ENCODE data around the gene THSD4.

Gene THSD4

DNA sequence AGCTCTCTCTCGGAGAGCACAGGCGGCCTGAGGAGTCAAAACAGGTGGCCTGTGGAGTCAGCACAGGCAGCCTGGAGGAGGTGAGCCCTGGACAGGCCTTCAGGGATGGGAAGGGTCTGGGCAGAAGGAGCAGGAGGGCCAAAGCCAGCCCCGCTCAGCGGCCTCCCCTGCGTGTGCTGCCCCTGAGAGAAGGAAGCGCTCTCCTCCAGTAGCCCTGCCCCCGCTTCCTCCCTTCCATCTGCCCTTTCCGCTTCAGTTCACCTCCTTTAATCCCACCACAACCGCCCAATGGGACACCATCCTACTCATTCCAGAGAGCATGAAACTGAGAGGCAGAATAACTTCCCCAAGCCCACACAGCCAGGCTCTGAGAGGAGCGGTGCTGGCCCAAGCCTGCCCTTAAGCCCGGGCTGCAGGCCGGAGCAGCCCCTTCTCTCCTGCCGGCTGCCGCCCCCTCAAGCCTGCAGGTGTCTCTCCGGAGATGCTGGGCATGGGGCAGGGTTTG, 691.9 kb downstream of the THSD4 start:
- no peak for DNase-seq

DNA sequence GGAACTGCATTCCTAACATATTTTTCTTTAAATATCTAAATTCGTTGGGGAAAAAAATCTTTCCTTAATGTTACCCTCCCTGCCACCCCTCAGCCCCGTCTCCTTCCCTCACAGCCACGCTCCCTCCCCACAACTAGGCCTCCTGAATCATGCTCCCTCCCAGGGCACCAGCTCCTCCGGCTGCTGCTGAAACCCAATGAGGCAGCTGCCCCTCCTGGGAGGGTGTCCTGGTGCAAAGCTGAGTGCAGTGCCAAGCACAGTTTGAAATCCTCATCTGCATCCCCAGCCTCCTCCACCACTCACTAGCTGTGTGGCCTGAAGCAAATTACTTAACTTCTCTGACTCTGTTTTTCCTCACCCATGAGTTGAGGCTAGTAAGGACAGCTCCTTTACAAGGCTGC, 692.4 kb downstream of the THSD4 start:
- no peak for DNase-seq

DNA sequence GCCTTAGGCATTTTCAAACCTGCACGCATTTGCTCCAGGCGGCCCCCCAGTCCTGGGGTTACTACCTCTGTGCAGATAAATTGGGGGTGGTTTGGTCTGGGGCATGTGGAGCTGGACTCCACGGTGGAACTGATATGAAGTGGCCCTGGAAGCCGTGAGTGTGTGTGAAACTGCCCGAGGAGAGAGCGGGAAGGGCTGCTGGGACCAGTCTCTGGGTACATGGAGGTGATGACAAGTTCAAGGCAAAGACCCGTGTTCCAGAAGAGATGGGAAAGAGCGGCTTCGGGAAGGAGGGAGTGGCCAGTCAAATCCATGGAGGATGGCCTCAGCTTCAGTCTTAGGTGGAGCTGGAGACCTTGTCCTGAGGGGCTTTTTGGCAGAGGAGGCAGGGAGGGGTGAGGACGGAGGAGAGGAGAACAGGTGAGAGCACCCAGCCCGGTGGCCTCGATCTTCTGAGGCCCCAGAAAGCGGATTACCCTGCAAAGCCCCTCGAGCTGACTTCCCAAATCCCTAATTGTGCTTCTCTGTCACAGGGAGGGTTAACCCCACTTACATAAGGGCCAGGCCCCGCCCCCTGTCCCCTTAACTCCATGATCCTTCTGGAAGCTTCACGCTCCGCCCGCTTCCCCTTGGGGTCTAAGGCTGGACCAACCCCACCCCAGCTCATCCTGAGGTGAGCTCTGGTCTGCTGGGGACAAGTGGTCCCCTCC, 693.2 kb downstream of the THSD4 start:
- no peak for DNase-seq

DNA sequence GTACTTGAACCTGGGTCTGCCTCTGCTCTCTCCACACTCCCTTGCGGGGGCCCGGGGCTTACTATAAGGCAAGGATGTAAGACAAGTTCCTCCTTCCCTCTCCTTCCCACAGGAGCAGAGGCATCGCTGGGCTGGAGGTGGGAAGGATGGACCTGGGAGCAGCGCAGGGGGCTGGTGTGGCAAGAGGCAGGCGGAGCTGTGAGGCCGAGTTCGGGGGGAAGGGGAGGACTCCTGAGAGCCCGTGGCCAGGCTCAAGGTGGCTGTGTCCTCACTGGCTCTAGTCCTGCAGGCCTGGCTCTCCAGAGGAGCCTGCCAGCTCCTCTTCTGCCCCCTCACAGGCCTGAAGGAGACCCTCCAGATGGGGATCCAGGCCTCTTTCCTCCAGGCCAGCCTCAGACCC, 694.1 kb downstream of the THSD4 start:
- no peak for DNase-seq

DNA sequence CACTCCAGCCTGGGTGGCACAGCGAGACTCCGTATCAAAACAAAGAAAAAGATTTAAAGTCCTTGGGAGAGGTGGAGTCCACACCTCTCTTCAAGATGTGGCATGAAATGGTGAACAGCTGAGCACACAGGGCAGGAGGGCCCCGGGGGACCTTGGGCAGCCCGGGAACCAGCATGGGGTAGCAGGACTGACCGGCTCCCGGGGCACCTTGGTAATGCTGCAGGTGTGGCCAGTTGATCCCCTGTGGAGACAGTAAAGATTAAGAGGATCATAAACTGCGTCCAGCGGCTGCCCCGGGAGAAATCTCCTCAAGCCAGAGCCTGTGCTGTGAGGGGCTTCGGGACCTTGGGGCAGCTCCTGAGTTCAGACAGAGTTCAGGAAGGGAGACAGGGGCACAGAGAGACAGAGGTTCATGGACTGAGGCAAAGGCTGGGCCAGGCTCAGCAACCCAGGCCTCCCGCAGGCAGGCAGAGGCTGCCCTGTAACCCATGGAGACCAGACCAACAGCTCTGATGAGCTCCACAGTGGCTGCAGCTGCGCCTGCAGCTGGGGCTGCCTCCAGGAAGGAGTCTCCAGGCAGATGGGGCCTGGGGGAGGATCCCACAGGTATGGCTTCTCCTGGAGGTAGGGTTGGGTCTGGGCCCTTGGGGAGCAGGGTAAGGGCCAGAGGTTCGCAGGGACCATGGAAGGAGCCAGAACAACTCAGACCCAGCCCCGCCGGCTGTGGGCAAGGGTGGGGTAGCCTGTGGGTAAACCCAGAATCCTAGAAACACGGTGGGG, 695.2 kb downstream of the THSD4 start, which contains the start of gene NR2E3:
TSS of gene NR2E3 (plus strand) at position 299 of the 780 bp plus-strand sequence. CDS start at position 489, 190 bp downstream.
- DNase-seq = no peak

DNA sequence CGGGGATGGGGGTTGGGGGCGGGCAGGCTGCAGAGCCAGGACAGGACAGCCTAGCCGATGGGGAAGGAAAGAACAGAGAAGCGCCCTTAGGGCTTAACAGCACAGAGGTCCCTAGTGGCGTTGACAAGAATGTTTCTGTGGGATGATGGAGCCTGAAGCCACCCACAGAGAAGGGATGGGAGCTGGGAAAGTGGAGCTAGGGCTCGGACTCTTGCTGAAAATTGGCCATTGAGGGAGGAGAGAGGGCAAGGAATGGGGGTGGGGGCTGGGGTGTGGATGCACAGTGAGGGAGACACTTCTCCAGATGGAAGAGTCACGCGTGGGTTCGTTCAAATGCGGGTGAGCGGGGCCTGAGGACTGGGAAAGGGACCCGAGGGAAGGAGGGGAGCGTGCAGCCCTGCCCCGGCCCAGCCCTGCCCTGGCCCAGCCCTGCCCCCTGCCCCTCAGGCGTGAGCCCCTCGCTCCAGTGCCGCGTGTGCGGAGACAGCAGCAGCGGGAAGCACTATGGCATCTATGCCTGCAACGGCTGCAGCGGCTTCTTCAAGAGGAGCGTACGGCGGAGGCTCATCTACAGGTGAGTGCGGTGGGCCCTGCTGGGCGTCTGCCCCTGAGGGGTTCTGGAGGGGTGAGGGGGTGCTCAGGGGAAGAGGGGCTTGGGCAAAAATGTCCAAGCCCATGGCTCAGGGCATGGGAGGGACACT, 695.9 kb downstream of the THSD4 start:
- no peak for DNase-seq

DNA sequence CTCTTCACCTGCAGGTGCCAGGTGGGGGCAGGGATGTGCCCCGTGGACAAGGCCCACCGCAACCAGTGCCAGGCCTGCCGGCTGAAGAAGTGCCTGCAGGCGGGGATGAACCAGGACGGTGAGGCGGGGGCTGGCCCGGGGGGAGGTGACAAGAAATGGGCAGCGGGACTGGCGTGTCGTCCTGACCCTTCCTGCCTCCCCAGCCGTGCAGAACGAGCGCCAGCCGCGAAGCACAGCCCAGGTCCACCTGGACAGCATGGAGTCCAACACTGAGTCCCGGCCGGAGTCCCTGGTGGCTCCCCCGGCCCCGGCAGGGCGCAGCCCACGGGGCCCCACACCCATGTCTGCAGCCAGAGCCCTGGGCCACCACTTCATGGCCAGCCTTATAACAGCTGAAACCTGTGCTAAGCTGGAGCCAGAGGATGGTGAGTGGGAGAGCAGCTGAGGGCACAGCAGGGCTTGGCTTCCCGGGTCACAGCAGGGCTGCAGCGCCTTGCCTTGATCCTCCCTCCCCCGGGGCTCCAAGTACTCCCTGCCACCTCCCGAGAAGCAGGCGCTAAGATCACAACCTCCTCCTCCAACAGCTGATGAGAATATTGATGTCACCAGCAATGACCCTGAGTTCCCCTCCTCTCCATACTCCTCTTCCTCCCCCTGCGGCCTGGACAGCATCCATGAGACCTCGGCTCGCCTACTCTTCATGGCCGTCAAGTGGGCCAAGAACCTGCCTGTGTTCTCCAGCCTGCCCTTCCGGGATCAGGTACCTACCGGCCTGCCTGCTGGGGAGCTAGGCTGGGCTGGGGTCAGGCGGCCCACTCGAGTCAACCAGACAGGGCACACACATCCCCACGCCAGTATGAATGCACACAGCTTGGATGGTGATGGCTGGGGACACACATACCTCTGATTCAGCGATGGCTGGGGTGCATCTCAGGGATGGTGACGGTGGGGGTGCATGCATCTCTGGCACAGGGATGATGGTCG, 696.8 kb downstream of the THSD4 start:
- DNase-seq = no peak

DNA sequence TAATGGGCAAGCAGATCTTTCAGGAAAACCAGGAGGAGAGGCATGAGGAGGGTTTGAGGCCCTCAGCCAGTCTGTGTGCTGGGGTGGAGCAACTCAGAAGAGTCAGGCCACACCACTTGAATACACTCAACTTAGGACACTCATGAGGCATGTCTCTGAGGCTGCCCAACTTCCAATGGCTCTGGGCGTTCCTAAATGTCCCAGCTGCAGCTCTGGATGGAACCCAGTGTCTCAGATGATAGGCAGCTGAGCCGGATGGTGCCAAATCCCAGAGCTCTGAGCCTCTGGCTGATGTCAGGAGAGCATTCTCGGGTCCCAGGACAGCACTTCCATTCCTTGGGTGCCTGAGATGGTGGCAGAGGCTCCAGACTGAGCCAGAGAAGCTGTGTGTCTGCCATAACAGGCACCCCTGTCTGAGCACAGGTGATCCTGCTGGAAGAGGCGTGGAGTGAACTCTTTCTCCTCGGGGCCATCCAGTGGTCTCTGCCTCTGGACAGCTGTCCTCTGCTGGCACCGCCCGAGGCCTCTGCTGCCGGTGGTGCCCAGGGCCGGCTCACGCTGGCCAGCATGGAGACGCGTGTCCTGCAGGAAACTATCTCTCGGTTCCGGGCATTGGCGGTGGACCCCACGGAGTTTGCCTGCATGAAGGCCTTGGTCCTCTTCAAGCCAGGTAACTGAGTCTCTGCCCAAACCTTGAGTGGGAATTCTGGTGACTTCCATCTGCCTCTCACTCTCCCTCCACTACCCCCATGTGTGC, 697.9 kb downstream of the THSD4 start:
- DNase-seq = no peak

DNA sequence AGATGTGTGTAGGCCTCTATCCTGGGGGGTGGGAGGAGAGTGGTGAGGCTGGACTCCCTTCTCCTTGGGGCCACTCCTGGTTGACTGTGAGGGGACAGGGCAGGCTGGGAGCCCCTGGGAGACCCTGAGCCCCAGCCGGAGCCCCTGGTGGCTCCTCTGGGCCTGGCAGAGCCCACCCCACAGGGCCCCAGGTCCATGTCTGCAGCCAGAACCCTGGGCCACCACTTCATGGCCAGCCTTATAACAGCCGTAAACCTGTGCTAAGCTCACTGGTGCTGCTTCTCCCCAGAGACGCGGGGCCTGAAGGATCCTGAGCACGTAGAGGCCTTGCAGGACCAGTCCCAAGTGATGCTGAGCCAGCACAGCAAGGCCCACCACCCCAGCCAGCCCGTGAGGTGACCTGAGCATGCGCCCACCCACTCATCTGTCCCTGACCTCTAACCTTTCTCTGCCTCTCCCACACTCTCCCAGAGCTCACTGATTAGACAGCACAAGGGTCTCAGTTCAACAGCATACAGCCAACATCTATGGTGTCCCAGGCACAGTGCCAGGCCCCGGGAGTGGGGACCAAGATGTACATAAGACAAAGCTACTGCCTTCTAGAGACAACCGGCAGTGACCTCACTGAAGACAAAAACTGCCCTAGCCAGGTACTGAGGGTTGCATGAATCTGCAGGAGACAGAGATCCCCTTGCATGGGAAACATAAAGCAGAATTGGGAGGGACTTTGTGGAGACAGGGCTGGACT, 698.6 kb downstream of the THSD4 start:
- no peak for DNase-seq

DNA sequence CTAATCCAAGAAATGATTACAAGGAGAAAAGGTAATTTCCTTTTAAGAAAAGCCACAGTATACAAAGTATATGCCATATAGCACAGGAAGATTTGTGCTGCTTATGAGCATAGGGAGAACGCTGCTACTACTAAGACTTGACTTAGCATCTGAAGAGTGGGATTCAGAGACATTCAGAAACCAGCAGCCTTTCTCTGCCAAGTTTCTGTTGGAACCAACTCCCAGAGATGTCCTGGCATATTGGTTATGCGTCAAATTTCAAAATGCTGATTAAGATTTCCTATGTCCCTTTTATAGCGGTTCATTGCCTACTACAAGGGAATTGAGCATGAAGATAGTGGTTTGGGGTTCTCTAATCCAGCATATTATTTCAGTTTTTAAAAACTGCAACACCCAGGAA, 700.0 kb downstream of the THSD4 start:
- DNase-seq = no peak

DNA sequence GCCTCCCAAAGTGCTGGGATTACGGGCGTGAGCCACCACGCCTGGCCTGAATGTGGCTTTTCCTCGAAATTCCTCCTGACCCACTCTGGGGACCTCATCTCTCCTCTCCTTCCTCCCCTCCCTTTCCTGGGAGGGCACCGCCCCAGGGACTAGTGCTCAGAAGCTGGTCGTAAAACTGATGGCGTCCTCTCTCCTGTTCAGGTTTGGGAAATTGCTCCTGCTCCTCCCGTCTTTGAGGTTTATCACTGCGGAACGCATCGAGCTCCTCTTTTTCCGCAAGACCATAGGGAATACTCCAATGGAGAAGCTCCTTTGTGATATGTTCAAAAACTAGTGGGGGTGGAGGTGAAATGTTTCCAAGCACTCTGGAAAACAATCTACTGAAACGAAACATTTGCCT, 702.1 kb downstream of the THSD4 start:
- DNase-seq = no peak

DNA sequence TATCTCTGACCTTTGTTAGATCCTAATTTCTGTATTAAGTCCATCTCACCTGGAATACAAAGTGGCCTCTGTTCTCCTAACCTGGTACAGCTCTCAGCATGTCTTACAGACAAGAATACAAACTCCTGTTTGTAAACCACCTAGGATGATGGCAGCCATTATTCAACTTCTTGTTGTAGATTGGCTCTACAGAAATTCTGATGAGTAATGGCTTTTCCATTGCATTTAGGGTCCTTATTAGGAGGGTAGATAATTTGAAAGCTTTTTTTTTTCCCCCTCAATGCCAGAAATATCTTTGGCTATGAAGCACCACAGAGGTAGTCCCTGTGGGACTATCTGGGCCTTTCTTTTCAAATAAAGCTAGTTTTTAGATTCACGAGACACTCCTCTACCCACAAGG, 704.9 kb downstream of the THSD4 start:
- no peak for DNase-seq

DNA sequence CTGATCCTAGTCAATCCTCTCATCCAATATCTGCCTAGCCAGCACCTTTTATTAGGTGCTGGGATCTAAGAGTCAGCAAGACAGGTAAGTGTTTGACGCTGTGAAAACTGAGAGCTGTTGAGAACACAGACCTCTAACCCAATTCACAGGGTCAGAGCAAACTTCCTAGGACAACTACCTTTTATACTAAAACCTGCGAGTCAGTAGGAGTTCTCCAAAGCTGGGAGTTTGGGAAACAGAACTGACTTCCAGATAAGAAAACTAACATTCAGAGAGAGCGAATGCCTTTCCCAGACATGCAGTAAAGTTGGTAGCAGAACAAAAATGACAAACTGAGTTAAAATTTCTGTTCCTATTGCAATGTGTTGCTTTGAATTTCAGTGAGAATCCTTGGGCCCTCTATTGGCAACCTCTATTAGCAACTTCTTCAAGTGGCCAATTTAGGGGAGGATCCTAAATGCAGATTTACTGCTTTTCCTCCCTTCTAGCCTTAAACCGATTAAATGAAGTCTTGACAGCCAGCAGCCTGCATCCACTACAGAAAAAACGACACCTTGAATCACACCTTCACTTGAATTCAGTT, 706.4 kb downstream of the THSD4 start:
- DNase-seq = no peak

DNA sequence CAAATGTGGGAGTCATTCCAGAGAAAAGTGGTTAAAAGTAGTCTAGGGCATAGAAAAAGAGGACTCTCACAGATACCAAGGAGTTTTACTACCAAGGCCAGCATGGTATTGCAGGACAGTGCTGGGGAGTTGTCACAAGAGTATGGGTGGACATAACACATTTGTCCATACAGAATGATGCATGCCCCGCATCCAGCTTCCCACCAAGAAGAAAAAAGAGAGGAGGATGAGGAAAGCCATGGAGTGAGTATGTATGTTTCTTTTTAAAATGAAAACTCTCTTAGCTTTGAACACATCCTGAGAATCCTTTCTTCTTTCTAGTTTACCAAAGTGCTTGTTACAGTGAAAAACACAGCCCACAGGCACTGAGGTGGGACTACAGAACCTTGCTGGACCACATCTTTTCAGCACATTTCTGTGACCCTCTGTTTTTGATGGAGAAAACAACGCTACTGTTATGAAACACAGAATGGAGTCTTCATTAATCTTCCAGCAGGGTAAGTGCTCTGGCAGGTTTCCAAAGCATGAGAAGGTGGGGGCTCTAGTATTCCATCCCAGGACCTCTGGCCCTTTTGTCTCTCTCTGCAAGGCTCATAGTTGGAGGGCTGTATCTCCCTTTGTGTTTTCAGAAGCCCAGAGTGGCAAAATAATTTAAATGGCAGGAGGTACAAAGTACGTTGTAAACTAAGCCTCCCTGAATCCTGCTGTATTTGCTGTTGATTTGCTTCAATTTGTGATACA, 707.8 kb downstream of the THSD4 start:
- no peak for DNase-seq

DNA sequence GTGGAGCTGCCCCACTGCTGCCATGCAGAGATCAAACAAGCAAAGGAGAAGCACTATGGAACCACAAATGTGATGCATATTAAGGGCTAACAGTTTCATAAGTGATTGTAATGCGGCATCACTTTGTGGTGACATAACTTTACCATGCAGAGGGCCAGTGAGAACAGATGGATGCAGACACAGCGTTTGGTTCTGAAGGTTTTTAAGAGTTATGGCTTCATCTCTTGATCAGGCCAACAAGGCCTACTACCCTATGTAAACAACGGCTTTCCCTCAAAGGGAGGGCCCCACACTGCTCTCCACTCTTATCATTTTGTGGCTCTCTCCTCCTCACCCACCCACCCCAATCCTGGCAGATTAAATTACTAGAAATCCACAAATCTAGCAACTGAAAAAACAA, 708.5 kb downstream of the THSD4 start:
- no peak for DNase-seq

DNA sequence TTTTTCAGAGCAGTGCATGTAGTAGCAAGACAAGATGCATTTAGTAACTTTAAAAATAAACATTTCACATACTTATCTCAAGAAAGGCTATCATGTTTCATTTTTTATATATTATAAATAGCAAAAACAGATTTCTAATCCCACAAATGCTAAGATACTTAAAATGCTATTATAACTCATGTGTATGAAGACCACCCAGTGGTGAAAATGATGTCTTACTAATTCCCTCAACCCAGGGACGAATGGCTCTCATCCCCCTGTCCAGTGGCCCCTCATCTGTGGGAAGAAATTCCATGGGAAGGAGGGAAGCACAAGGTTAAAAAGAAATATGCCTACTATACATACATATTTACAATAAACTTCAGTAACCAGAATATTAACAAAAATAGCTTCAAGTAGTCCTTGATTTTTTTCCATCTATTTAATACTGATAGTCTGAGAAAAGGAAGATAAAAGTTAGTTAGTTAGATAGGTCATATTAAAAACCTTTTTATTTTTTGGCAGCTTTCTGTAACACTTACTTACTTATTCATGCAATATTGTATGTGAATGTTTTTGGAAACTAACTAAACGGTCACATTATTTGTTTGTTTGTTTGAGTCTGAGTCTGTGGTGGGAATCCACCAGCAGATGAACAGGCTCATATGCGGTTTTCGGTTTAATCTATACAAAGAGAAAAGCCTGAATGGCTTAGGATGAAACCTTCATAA, 709.9 kb downstream of the THSD4 start:
- DNase-seq = no peak

DNA sequence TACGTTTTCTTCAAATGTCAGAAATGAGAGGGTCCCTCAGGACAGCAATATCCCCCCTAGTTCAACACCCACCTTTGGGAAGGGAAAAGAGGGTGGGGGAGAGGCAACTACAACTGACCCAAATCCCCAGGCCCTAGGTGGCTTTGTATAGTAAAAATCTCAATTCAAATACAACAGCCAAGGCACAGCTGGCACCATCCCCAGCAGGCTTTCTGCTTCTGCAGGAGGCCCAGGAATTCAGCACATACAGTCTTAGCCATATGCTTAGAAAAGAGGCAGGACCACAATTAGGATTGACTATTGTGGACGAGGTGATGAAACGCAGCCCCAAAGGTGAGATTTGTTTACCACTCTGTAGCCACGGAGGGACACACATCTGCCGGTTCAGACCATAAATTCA, 710.9 kb downstream of the THSD4 start:
- DNase-seq = no peak

DNA sequence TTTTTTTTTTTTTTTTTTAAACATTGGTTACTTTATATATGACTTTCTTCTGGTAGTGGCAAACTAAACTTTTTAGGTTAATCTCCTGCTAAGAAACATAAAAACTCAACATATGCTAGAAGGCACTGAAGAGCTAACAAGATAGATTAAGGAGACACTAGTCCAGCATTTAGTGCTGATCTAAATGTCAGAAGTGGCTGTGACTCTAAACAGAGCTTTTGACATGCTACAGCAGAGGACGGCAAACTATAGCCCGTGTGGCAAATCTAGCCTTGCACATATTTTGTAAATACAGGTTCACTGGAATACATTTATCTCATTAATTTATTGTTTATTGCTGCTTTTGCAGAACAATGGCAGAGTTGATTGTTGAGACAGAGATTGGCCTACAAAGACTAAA, 715.7 kb downstream of the THSD4 start:
- no peak for DNase-seq
